Keratinocyte (primary cell): ENCODE results near the gene AGO3. TPM values are rescaled to one million over a fixed set of nuclear protein-coding genes. Genes with fewer than 3 reads are reported as not detected.
A peak's percentile ranks its signal among the peaks of the same experiment; 100 is the strongest.

ENCODE experiments used
- DNase-seq: peaks from one replicate; pipeline ENCODE4 v3.0.0-alpha.2; 2011; ENCODE audit warnings: low read depth, missing footprints, low spot score
- FAIRE-seq: peaks from 2 replicates; lab custom pipeline; 2011; peaks lifted over from hg19 to GRCh38; lab: Jason Lieb, UNC
- H2AFZ ChIP-seq: 2 replicates; pipeline ENCODE4 v1.6.0; 2012; ENCODE audit warnings: low read length, control low read depth, inconsistent platforms; ENCODE audit not compliant: control insufficient read depth
- H3K27ac ChIP-seq: 2 replicates; pipeline ENCODE4 v1.5.1; 2011; ENCODE audit warnings: low read length; ENCODE audit not compliant: control insufficient read depth, insufficient read depth
- H3K27me3 ChIP-seq: 3 replicates; pipeline ENCODE4 v1.6.0; 2011; ENCODE audit warnings: low read length; ENCODE audit not compliant: control insufficient read depth, insufficient read depth; ENCODE audit errors: extremely low read depth
- H3K36me3 ChIP-seq, 2 experiments: 2 replicates in 1 of 2; 3 replicates in 1 of 2; pipeline ENCODE4 v1.5.1; 2011; ENCODE audit warnings: low read length in 2 of 2, mild to moderate bottlenecking in 1 of 2; ENCODE audit not compliant: control insufficient read depth in 2 of 2, insufficient read depth in 2 of 2; ENCODE audit errors: extremely low read depth in 1 of 2
- H3K4me1 ChIP-seq: 3 replicates; pipeline ENCODE4 v1.5.1; 2011; ENCODE audit warnings: low read length; ENCODE audit not compliant: control insufficient read depth, insufficient read depth; ENCODE audit errors: extremely low read depth
- H3K4me2 ChIP-seq: 3 replicates; pipeline ENCODE4 v1.6.0; 2011; ENCODE audit warnings: low read depth, low read length; ENCODE audit not compliant: control insufficient read depth, insufficient read depth; ENCODE audit errors: extremely low read depth
- H3K4me3 ChIP-seq, 3 experiments: fragments of 200-600 bp in 1 of 3; sonication (generic) in 1 of 3; 2 replicates in 2 of 3; 3 replicates in 1 of 3; pipeline ENCODE4 v1.5.1; 2011 to 2016; ENCODE audit warnings: low read length in 3 of 3, mild to moderate bottlenecking in 3 of 3, control low read depth in 2 of 3, inconsistent platforms in 1 of 3, low read depth in 1 of 3, mixed read lengths in 1 of 3, mixed run types in 1 of 3, moderate library complexity in 1 of 3; ENCODE audit not compliant: control insufficient read depth in 2 of 3, insufficient read depth in 2 of 3; ENCODE audit errors: extremely low read depth in 1 of 3
- H3K79me2 ChIP-seq: 2 replicates; pipeline ENCODE4 v1.6.0; 2012; ENCODE audit warnings: low read length; ENCODE audit not compliant: control insufficient read depth, insufficient read depth
- H3K9ac ChIP-seq: 3 replicates; pipeline ENCODE4 v1.6.0; 2011; ENCODE audit warnings: low read length; ENCODE audit not compliant: control insufficient read depth, insufficient read depth; ENCODE audit errors: extremely low read depth
- H3K9me1 ChIP-seq: 3 replicates; pipeline ENCODE4 v1.6.0; 2011; ENCODE audit warnings: low read length; ENCODE audit not compliant: control insufficient read depth, insufficient read depth; ENCODE audit errors: extremely low read depth
- H3K9me3 ChIP-seq: 2 replicates; pipeline ENCODE4 v1.5.1; 2012; ENCODE audit warnings: low read depth, low read length; ENCODE audit not compliant: control insufficient read depth
- H4K20me1 ChIP-seq: 3 replicates; pipeline ENCODE4 v1.6.0; 2011; ENCODE audit warnings: low read length; ENCODE audit not compliant: control insufficient read depth, insufficient read depth; ENCODE audit errors: extremely low read depth
- CTCF ChIP-seq, 3 experiments: IDR thresholded peaks in 1 of 3; conservative IDR thresholded peaks in 1 of 3; optimal IDR thresholded peaks in 1 of 3; 2 replicates in 2 of 3; 3 replicates in 1 of 3; pipeline versions ENCODE3 to v1.5.1; 2011; ENCODE audit warnings: low read length in 3 of 3, mild to moderate bottlenecking in 3 of 3, moderate library complexity in 2 of 3, control low read depth in 1 of 3, inconsistent platforms in 1 of 3; ENCODE audit not compliant: insufficient read depth in 2 of 3; ENCODE audit errors: extremely low read depth in 1 of 3
- EZH2 ChIP-seq: IDR thresholded peaks from one replicate; pipeline ENCODE4 v1.6.1; 2012; ENCODE audit warnings: inconsistent platforms, mild to moderate bottlenecking, low read length, moderate library complexity
- dilution Hi-C: fragments of 300-500 bp; cut with MboI; formaldehyde crosslinking; loops from one replicate; pipeline ENCODE4 v1.7.0; 2020; ENCODE audit warnings: low sequenced_read_pairs; ENCODE audit not compliant: extremely low pct_ligation_motif_present
- polyA plus RNA-seq, 5 experiments: library from polyadenylated mRNA; depleted of rRNA in 3 of 5; stranded (reverse) in 3 of 5; stranded (forward) in 1 of 5; unstranded in 1 of 5; fragments of >200 nt; gene quantifications; 1 replicate in 1 of 5; 2 replicates in 3 of 5; 3 replicates in 1 of 5; pipeline versions ENCODE4 v1.2.1 to v1.2.3, GENCODE V29; 2011 to 2012; ENCODE audit warnings: missing spikeins in 2 of 5, low read depth in 1 of 5, low replicate concordance in 1 of 5

AGO3 gene
- polyA plus RNA-seq, 1 donor (not counting 4 experiments of a cell fraction or from before 2014, with no cell fraction given) = 14.0 TPM

- H3K4me1 ChIP-seq = peaks cover 14% of the 10 kb centered on the region
- H2AFZ ChIP-seq = peak overlapping the region; percentile 76
- H3K4me2 ChIP-seq = peak overlapping the region; percentile 53
- H3K27me3 ChIP-seq = no peaks in the 10 kb centered on the region
- peak overlapping the region; percentile 53 for H3K9ac ChIP-seq
- H3K9me1 ChIP-seq = no peaks in the 10 kb centered on the region
- dilution Hi-C loops = no loop called here
- DNase-seq (no peak), FAIRE-seq (peak; percentile 72)
- H3K36me3 ChIP-seq = no peaks in the 10 kb centered on the region
- no peak overlapping the region for H3K4me3 ChIP-seq
- no peaks in the 10 kb centered on the region for H4K20me1 ChIP-seq
- H3K79me2 ChIP-seq = no peaks in the 10 kb centered on the region
- TF ChIP-seq EZH2 (no peak), CTCF (optimal IDR thresholded peaks at IDR 0.05 in 1 of 3, IDR thresholded peaks at IDR 0.05 in 1 of 3, conservative IDR thresholded peaks at IDR 0.05 in 1 of 3; ENCODE audit: extremely low read depth in 1 of 3, insufficient read depth in 2 of 3, low read length in 3 of 3) (no peak)
- H3K27ac ChIP-seq = peak overlapping the region; percentile 34
- no peaks in the 10 kb centered on the region for H3K9me3 ChIP-seq
These were observed 178.3 kb downstream of the AGO3 start for GRCh38 chr1:36109041-36109679.

GRCh38 chr1:36111151-36111550 lies 180.2 kb downstream of the AGO3 start:
- Histone ChIP-seq H3K4me3 (no peak overlapping the region), H3K27ac (no peak overlapping the region), H3K9ac (no peak overlapping the region), H3K4me1 (peaks cover 14% of the 10 kb centered on the region), H3K27me3 (no peaks in the 10 kb centered on the region), H4K20me1 (no peaks in the 10 kb centered on the region), H3K36me3 (no peaks in the 10 kb centered on the region), H3K9me3 (no peaks in the 10 kb centered on the region), H3K79me2 (no peaks in the 10 kb centered on the region), H3K4me2 (no peak overlapping the region), H3K9me1 (no peaks in the 10 kb centered on the region), H2AFZ (no peak overlapping the region)
- no peak for TF ChIP-seq EZH2
- no peak for TF ChIP-seq CTCF (optimal IDR thresholded peaks at IDR 0.05 in 1 of 3, IDR thresholded peaks at IDR 0.05 in 1 of 3, conservative IDR thresholded peaks at IDR 0.05 in 1 of 3; ENCODE audit: extremely low read depth in 1 of 3, insufficient read depth in 2 of 3, low read length in 3 of 3)
- FAIRE-seq (no peak), DNase-seq (no peak)
- dilution Hi-C loops = no loop called here
